Fibroblast of skin of right quadriceps (primary cell): ENCODE results near the gene ACTA2.

Source experiments
- DNase-seq: peaks from one replicate; pipeline ENCODE4 v3.0.0-alpha.2; 2013

ACTA2 gene

GRCh38 chr10:88889559-88890337, 62.8 kb downstream of the ACTA2 start:
- no peak for DNase-seq

- no peak for DNase-seq
These were observed 63.6 kb downstream of the ACTA2 start for GRCh38 chr10:88888810-88889445.

GRCh38 chr10:88886557-88886956, 66.0 kb downstream of the ACTA2 start:
- DNase-seq = no peak
